Measurements from ENCODE around the gene UTP18. TPM values are rescaled to one million over a fixed set of nuclear protein-coding genes. Genes with fewer than 3 reads are reported as not detected.

UTP18 gene
- 43.5 and 44.1 TPM in 2 replicates for total RNA-seq

GRCh38 chr17:51260237-51261023 is at the start of gene UTP18:
TSS of gene UTP18 (plus strand) at chr17:51260546. CDS start at chr17:51260585, 39 bp downstream.

GRCh38 chr17:51259564-51260236 is 646 bp upstream of the UTP18 start, which contains the start of gene MBTD1:
TSS of gene MBTD1 (minus strand) at chr17:51260049. CDS start at chr17:51225161, 34,888 bp downstream.

Other genes with a start within 250 kb of the UTP18 start
- 91.9 and 92.8 TPM in 2 replicates for gene SPAG9, start 139.7 kb upstream of the UTP18 start, total RNA-seq
- 58.4 and 106 TPM in 2 replicates for gene NME1, start 107.0 kb upstream of the UTP18 start, total RNA-seq
- gene NME2, start 94.1 kb upstream of the UTP18 start, total RNA-seq: 428 and 585 TPM in 2 replicates
- 10.3 and 12.9 TPM in 2 replicates for gene MBTD1, start 497 bp upstream of the UTP18 start, total RNA-seq

All from placental pericyte (primary cell).